OCI-LY7 (cell line): ENCODE results near the gene SIPA1L3. TPM values are rescaled to one million over a fixed set of nuclear protein-coding genes. Genes with fewer than 3 reads are reported as not detected.

Experiments
- BruUV-seq: library from RNA; stranded (reverse); fragments of 400-500 nt; replicated peaks from 2 replicates; lab custom pipeline; 2021; lab: Mats Ljungman, UMichigan
- CTCF ChIA-PET: fragments of 300-600 bp; sonication (Branson Sonifier 250); formaldehyde crosslinking; loops from one replicate; lab custom pipeline; 2022; ENCODE audit warnings: antibody characterized with exemption; ENCODE audit not compliant: unreplicated experiment; lab: Charles Lee
- POLR2A ChIA-PET: fragments of 300-600 bp; sonication (Branson Sonifier 250); formaldehyde crosslinking; loops from one replicate; lab custom pipeline; 2022; ENCODE audit warnings: antibody characterized with exemption; lab: Charles Lee
- DNase-seq: peaks from one replicate; pipeline ENCODE4 v3.0.0-alpha.2; 2015; ENCODE audit warnings: low spot score
- H2AFZ ChIP-seq: fragments of 200-600 bp; sonication (generic), shearing (Covaris generic); 2 replicates; pipeline ENCODE4 v1.6.1; 2014; ENCODE audit warnings: mild to moderate bottlenecking, antibody characterized with exemption, low read length, moderate library complexity
- H3K27ac ChIP-seq: fragments of 200-600 bp; sonication (generic); 2 replicates; pipeline ENCODE4 v1.5.1; 2014; ENCODE audit warnings: mixed run types, low read depth, mild to moderate bottlenecking, moderate library complexity, low read length, inconsistent platforms; ENCODE audit not compliant: poor library complexity, severe bottlenecking
- H3K36me3 ChIP-seq: fragments of 200-600 bp; sonication (generic); 2 replicates; pipeline ENCODE4 v1.6.1; 2014; ENCODE audit warnings: mild to moderate bottlenecking, antibody characterized with exemption, low read length, moderate library complexity, mixed read lengths; ENCODE audit not compliant: insufficient read depth
- H3K4me1 ChIP-seq: fragments of 200-600 bp; sonication (generic); 2 replicates; pipeline ENCODE4 v1.5.1; 2014; ENCODE audit warnings: mild to moderate bottlenecking, low read length; ENCODE audit not compliant: insufficient read depth, poor library complexity, severe bottlenecking
- H3K4me2 ChIP-seq: fragments of 200-600 bp; sonication (generic); 2 replicates; pipeline ENCODE4 v1.6.1; 2014; ENCODE audit warnings: mild to moderate bottlenecking, low read length
- H3K4me3 ChIP-seq: fragments of 200-600 bp; sonication (generic); 2 replicates; pipeline ENCODE4 v1.5.1; 2014; ENCODE audit warnings: mild to moderate bottlenecking, low read depth, low read length; ENCODE audit not compliant: poor library complexity, severe bottlenecking
- H3K79me2 ChIP-seq: fragments of 200-600 bp; sonication (generic); 2 replicates; pipeline ENCODE4 v1.6.1; 2016; ENCODE audit warnings: low read depth, mild to moderate bottlenecking, low read length, moderate library complexity, mixed read lengths; ENCODE audit not compliant: insufficient read depth
- H3K9me2 ChIP-seq: fragments of 200-600 bp; sonication (generic); 2 replicates; pipeline ENCODE4 v1.6.1; 2016; ENCODE audit warnings: mild to moderate bottlenecking, low read length, mixed read lengths; ENCODE audit not compliant: insufficient read depth
- H3K9me3 ChIP-seq: fragments of 200-600 bp; sonication (generic); 2 replicates; pipeline ENCODE4 v1.6.1; 2014; ENCODE audit warnings: mild to moderate bottlenecking, mixed run types, low read length, mixed read lengths
- H4K20me1 ChIP-seq: fragments of 200-600 bp; sonication (generic); 2 replicates; pipeline ENCODE4 v1.6.1; 2014; ENCODE audit warnings: mild to moderate bottlenecking, antibody characterized with exemption, low read length, moderate library complexity, mixed read lengths; ENCODE audit not compliant: insufficient read depth
- CTCF ChIP-seq: fragments of 200-600 bp; sonication (generic); conservative IDR thresholded peaks from 2 replicates; pipeline ENCODE4 v1.5.1; 2014; ENCODE audit warnings: mild to moderate bottlenecking, antibody characterized with exemption, low read length, moderate library complexity, mixed read lengths
- EZH2phosphoT487 ChIP-seq: fragments of 200-600 bp; sonication (generic); IDR thresholded peaks from 2 replicates; pipeline ENCODE4 v1.6.1; 2018; ENCODE audit warnings: low read depth, borderline replicate concordance, mild to moderate bottlenecking, mixed run types, antibody characterized with exemption, low read length, moderate library complexity, mixed read lengths
- intact Hi-C: fragments of 100-400 bp; cut with micrococcal nuclease; formaldehyde crosslinking; loops from one replicate; pipeline ENCODE4 v1.10.0; 2022; ENCODE audit not compliant: unreplicated experiment
- total RNA-seq, 2 experiments: library from RNA; depleted of rRNA in 1 of 2; stranded (reverse); fragments of >200 nt in 1 of 2; shearing (Covaris generic) in 1 of 2; gene quantifications; 2 replicates each; pipeline ENCODE4 v1.2.3, GENCODE V29; 2014 to 2022

Gene SIPA1L3
- total RNA-seq, 2 experiments from 2014 or later, result 21.2 to 84.4 TPM

GRCh38 chr19:37964109-37964508 is 57.1 kb downstream of the SIPA1L3 start:
- no peak overlapping the region for H2AFZ ChIP-seq
- peak overlapping the region; percentile 69 for H3K27ac ChIP-seq
- peak overlapping the region; percentile 54; the same call in 1 of the 2 replicates for H3K4me2 ChIP-seq
- POLR2A ChIA-PET, result interaction anchor here (0.8 to 1.5 kb wide), 9 partner anchors 9 to 85 kb away, joined by 3 to 7 read pairs (median 4); no protein-coding TSS in a partner anchor
- TF ChIP-seq EZH2phosphoT487 (no peak), CTCF (no peak)
- CTCF ChIA-PET, result no interaction called here
- H3K79me2 ChIP-seq, result peaks cover 62% of the 10 kb centered on the region
- peaks cover 39% of the 10 kb centered on the region for H3K4me1 ChIP-seq
- peaks cover 8% of the 10 kb centered on the region; the same call in 1 of the 2 replicates for H3K9me3 ChIP-seq
- intact Hi-C loops, result loop anchor here (5.0 kb wide), 1 partner anchor 37 kb away; no protein-coding TSS in a partner anchor
- no peak for DNase-seq
- no peaks in the 10 kb centered on the region for H3K9me2 ChIP-seq
- H3K4me3 ChIP-seq, result no peak overlapping the region
- no TSS peak for BruUV-seq
- no peaks in the 10 kb centered on the region for H4K20me1 ChIP-seq
- H3K36me3 ChIP-seq, result peaks cover 10% of the 10 kb centered on the region; the same call in 1 of the 2 replicates

- DNase-seq, result no peak
- Histone ChIP-seq H3K36me3 (peaks cover 27% of the 10 kb centered on the region), H3K9me2 (no peaks in the 10 kb centered on the region), H4K20me1 (no peaks in the 10 kb centered on the region), H3K4me1 (peaks cover 29% of the 10 kb centered on the region), H3K4me2 (no peak overlapping the region), H3K79me2 (peaks cover 51% of the 10 kb centered on the region), H2AFZ (no peak overlapping the region), H3K27ac (no peak overlapping the region), H3K9me3 (peaks cover 22% of the 10 kb centered on the region), H3K4me3 (no peak overlapping the region)
- ChIA-PET CTCF (no interaction called here), POLR2A (interaction anchor here (0.7 kb wide), 1 partner anchor 93 kb away, joined by 3 read pairs; no protein-coding TSS in a partner anchor)
- no TSS peak for BruUV-seq
- TF ChIP-seq EZH2phosphoT487 (no peak), CTCF (no peak)
- intact Hi-C loops, result no loop called here
These were observed 59.2 kb downstream of the SIPA1L3 start for GRCh38 chr19:37966211-37966661.

GRCh38 chr19:37966662-37967231 is 59.7 kb downstream of the SIPA1L3 start:
- Histone ChIP-seq H3K9me2 (no peaks in the 10 kb centered on the region), H3K27ac (no peak overlapping the region), H4K20me1 (no peaks in the 10 kb centered on the region), H3K9me3 (peaks cover 22% of the 10 kb centered on the region), H3K79me2 (peaks cover 49% of the 10 kb centered on the region), H3K36me3 (peaks cover 28% of the 10 kb centered on the region), H3K4me1 (peaks cover 26% of the 10 kb centered on the region), H3K4me3 (no peak overlapping the region), H2AFZ (no peak overlapping the region), H3K4me2 (no peak overlapping the region)
- POLR2A ChIA-PET, result no interaction called here
- intact Hi-C loops, result no loop called here
- DNase-seq, result no peak
- TF ChIP-seq EZH2phosphoT487, result no peak
- TF ChIP-seq CTCF, result no peak
- BruUV-seq, result no TSS peak
- CTCF ChIA-PET, result no interaction called here
